Omental fat pad (tissue), 4 donors: Measurements from ENCODE around the gene NBDY. TPM values are rescaled to one million over a fixed set of nuclear protein-coding genes. Genes with fewer than 3 reads are reported as not detected.
A peak's percentile ranks its signal among the peaks of the same experiment; 100 is the strongest.
"Not testable (repeated sequence)": the region's sequence is repeated elsewhere in the genome, so short reads cannot be mapped to it uniquely, and the experiment has no call there.

Experiments used
- ATAC-seq: fragments of 150-250 bp; one replicate; pipeline ENCODE4 v1.9.1; 2016; ENCODE audit warnings: mild to moderate bottlenecking, moderate library complexity; ENCODE audit not compliant: low FRiP score
- DNase-seq: peaks from one replicate; pipeline ENCODE4 v3.0.0-alpha.2; 2019; ENCODE audit warnings: low spot score
- total RNA-seq, 4 donors: library from RNA; depleted of rRNA; stranded (reverse); fragments of >200 nt; gene quantifications; one replicate each; pipeline ENCODE4 v1.1.0, GENCODE V29; 2016
- TF ChIP-seq, protein P1 (sequence below), 3 donors: fragments of 450-650 bp; IDR thresholded peaks; one replicate each; pipeline ENCODE4 v1.5.1; 2016 to 2017; ENCODE audit warnings: antibody characterized with exemption in 3 of 3, mild to moderate bottlenecking in 3 of 3, moderate library complexity in 2 of 3

The NBDY gene
- total RNA-seq, 4 donors from 2014 or later = 7.7 to 12.6 (median 9.4) TPM

DNA sequence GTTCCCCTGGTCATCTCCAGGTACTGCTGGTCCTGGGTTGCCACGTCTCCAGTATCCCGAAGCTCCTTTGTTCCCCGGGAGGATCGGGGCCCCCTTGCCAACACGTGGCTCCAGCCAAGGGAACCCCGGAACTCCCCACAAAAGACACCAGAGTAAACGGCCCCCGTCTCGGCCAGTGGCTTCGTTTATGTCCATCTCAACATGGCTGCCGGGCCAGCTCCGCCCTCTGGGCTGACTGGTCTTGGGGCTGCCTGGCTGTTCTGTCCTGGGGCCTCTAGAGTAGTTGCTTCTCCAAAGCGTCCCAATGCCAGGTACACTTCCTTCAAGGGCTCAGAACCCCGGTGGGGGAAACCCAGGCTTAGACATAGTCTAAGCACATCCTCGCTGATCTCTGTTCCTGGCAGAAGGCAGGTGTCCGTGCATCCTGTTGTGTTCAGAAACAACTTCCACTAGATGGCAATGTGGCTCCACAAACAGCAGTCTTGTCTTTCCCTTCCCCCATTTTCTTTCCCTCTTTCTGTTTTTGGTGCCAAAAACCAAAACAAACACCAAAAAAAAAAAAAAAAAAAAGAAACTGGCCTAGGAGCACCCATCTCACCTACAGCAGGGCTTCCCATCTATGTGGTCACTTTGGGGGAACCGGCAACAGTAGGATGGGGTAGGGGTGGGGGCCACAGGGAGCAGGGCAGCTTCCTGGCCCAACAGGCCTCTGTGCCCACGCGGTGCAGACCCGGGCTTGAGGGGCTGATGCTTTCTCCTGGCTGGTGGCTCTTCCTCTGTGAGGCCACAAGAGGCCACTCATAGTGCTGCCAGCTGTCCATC is 35.3 kb downstream of the NBDY start:
- ATAC-seq (peak; percentile 50), DNase-seq (peak; percentile 36)

DNA sequence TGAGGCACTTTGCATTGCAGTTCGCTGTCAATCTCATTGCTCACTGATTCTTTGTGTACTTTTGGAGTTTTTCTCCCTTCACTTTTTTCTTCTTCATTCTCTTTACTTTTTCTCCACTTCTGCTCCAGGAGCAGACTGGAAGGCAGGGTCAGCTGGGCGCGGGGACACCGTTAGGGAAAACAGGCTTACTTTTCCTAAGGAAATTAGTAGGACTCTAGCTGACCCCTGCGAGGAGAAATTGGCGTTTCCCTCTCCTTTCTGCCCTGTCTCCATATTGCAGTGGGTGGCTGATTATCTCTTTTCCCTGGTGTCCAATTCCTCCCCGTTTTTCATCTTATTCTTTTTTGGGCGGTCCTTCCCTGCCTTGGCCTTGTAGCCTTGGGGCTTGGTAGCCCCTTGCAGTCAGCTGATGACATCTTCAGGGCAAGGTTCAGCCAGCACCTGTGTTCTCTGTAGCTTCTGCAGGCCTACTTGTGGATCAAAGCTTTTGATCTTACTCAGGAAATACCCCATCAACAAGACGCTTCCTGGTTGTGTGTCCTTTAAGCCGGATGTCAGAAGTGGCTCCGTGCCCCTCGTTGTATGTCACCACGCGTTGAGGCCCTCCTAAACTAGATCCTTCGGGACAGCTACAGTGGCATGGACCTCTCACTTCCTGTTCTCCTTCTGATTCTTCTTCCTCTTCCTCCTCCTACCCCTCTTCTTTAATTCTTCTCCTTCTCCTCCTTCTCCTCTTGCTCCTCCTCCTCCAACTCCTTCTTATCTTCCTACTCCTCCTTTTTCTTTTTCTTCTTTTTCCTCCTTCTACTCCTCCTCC is 36.1 kb downstream of the NBDY start:
- ATAC-seq = no peak
- TF ChIP-seq, protein P1, sequence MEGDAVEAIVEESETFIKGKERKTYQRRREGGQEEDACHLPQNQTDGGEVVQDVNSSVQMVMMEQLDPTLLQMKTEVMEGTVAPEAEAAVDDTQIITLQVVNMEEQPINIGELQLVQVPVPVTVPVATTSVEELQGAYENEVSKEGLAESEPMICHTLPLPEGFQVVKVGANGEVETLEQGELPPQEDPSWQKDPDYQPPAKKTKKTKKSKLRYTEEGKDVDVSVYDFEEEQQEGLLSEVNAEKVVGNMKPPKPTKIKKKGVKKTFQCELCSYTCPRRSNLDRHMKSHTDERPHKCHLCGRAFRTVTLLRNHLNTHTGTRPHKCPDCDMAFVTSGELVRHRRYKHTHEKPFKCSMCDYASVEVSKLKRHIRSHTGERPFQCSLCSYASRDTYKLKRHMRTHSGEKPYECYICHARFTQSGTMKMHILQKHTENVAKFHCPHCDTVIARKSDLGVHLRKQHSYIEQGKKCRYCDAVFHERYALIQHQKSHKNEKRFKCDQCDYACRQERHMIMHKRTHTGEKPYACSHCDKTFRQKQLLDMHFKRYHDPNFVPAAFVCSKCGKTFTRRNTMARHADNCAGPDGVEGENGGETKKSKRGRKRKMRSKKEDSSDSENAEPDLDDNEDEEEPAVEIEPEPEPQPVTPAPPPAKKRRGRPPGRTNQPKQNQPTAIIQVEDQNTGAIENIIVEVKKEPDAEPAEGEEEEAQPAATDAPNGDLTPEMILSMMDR (IDR thresholded peaks at IDR 0.05) = no peak
- DNase-seq = no peak

More for the DNA sequence above, 35.3 kb downstream of the NBDY start:
- TF ChIP-seq, protein P1 (IDR thresholded peaks at IDR 0.05) = no peak

DNA sequence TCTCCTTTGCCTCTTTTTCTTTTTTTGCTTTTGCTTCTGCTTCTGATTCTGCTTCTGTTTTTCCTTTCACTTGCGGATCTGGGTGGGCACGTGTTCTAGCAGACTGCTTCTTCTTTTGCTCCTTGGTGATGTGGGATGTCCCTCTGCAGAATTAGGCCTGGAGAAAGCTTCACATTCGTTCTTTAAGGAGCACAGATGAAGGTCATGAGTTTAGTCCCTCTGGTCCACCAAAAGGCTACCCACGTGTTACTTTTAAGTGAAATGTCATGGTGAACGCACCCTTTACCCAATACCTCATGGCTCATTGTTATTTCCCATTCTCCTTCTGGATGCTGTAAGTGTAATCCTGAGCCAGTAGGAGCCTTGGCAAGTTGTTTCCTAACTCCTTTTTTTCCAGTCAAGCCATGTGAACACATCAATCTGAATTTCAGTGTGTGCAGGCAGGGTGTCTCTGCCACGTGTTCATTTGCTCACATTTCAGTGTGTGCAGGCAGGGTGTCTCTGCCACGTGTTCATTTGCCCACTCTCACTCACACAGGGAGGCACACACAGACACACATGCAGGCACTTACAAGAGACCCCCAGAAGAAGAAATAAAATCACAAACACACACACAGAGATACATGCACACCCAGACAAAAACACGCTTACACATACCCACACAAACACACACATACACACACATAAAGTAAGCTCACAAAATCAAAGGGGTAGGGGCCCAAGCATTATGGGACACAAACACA is 36.9 kb downstream of the NBDY start:
- ATAC-seq (no peak), DNase-seq (no peak)
- TF ChIP-seq, protein P1 (IDR thresholded peaks at IDR 0.05) = no peak

DNA sequence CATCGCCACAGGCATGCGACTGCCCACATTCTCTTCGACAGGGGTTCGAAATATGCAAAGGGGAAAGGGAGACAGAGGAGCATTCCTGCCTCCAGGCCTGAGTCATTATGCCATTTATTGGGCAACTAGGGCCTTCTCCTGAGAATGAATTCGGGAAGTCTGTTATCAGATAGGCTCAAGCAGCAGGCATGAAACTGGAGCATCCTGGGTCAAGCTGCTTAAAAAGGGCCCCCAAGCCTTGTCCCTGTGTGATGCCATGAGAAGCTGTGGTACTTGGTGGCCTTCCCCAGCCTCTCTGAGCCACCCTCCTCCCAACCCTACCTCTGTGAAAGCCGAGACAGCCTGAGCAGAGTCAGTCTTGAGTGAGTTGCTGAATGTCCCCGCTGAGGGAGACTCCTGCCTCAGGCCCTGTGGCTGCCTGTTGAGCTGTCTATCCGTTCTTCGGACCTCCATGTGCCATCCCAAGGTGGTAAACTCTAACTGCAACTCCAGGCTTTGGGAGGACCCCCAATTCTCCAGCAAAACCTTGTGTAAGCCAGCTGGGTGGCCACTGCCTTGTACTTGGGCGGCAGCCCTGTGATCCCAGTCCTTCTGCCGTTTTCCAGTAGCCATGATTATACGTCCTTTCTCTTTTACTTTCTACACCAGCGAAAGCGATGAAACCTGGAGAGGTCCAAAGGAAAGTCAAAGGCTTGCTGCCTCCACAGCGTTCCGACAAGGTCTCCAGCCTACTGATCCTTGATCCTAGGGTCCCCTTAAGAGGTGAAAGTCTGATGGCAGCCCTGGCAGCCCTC is 37.7 kb downstream of the NBDY start:
- TF ChIP-seq, protein P1 (IDR thresholded peaks at IDR 0.05) = no peak
- DNase-seq = no peak
- ATAC-seq = no peak

DNA sequence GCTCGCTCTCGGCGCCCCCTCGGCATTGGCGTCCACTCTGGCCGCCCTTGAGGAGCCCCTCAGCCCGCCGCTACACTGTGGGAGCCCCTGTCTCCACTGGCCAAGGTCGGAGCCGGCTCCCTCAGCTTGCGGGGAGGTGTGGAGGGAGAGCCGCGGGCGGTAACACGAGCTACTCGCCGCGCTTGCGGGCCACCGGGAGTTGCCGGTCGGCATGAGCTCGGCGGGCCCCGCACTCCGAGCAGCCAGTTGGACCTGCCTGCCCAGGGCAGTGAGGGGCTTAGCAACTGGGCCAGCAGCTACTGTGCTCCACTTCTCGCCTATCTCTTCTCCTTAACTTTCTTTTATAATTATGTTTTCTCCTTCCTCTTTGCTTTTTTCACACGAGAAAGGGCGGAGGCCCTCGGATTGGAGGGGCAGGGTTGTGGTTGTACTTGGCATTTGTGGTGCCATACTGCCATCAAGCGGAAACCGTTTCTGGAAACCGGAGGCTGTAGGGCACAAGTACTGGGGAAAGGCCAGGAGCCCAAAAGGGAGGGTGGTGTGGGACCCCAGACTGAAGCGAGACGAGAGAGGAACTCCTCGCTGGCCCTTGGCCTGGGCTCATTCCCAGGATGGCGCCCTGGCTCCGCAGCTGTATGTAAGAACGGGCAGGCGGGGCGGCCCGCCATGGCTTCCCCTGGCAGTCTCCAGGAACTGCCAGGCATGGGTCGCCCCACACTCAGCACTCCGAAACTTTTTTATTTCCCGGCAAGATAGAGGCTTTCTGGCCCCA is 38.5 kb downstream of the NBDY start:
- not testable (repeated sequence) for DNase-seq, ATAC-seq

DNA sequence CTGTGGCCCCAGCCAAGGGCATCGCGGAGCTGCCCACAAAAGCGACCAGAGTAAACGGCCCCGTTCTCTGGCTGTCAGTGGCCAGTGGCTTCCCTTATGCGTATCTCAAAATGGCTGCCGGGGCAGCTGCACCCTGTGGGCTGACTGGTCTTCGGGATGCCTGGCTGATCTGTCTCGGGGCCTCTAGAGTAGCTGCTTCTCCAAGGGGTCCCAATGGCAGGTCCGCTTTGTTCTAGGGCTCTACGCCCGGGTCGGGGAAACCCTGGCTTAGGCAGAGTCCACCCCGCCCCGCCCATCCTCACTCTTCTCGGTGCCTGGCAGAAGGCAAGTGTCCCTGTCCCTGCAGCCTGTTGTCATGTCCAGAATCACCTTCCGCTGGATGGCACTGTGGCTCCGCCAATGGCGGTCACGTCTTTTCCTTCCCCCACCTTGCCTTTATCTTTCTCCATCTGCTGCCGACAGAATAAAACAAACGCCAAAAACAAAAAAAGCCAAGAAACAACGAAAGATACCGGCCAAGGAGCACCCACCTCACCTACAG is 39.1 kb downstream of the NBDY start:
- ATAC-seq, DNase-seq: not testable (repeated sequence)

DNA sequence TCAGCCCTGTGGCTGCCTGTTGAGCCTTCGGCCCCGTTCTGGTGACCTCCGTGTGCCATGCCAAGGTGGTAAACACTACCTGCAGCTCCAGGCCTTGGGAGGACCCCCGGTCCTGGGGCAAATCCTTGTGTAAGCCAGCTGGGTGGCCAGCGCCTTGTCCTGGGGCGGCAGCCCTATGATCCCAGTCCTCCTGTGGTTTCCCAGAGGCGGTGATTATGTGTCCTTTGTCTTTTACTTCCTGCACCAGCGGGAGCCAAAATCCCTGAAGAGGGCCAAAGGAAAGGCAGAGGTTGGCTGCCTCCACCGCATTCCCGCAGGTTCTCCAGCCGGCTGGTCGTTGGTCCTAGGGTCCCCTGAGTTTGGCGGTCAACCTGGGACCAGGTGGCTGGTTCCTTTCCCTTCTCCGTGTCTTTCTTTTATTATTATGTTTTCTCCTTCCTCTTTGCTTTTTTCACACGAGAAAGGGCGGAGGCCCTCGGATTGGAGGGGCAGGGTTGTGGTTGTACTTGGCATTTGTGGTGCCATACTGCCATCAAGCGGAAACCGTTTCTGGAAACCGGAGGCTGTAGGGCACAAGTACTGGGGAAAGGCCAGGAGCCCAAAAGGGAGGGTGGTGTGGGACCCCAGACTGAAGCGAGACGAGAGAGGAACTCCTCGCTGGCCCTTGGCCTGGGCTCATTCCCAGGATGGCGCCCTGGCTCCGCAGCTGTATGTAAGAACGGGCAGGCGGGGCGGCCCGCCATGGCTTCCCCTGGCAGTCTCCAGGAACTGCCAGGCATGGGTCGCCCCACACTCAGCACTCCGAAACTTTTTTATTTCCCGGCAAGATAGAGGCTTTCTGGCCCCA is 43.9 kb downstream of the NBDY start:
- DNase-seq = not testable (repeated sequence)

DNA sequence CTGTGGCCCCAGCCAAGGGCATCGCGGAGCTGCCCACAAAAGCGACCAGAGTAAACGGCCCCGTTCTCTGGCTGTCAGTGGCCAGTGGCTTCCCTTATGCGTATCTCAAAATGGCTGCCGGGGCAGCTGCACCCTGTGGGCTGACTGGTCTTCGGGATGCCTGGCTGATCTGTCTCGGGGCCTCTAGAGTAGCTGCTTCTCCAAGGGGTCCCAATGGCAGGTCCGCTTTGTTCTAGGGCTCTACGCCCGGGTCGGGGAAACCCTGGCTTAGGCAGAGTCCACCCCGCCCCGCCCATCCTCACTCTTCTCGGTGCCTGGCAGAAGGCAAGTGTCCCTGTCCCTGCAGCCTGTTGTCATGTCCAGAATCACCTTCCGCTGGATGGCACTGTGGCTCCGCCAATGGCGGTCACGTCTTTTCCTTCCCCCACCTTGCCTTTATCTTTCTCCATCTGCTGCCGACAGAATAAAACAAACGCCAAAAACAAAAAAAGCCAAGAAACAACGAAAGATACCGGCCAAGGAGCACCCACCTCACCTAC is 44.5 kb downstream of the NBDY start:
- not testable (repeated sequence) for DNase-seq
- ATAC-seq = peak; percentile 38

More for the DNA sequence above, 43.9 kb downstream of the NBDY start:
- not testable (repeated sequence) for ATAC-seq

DNA sequence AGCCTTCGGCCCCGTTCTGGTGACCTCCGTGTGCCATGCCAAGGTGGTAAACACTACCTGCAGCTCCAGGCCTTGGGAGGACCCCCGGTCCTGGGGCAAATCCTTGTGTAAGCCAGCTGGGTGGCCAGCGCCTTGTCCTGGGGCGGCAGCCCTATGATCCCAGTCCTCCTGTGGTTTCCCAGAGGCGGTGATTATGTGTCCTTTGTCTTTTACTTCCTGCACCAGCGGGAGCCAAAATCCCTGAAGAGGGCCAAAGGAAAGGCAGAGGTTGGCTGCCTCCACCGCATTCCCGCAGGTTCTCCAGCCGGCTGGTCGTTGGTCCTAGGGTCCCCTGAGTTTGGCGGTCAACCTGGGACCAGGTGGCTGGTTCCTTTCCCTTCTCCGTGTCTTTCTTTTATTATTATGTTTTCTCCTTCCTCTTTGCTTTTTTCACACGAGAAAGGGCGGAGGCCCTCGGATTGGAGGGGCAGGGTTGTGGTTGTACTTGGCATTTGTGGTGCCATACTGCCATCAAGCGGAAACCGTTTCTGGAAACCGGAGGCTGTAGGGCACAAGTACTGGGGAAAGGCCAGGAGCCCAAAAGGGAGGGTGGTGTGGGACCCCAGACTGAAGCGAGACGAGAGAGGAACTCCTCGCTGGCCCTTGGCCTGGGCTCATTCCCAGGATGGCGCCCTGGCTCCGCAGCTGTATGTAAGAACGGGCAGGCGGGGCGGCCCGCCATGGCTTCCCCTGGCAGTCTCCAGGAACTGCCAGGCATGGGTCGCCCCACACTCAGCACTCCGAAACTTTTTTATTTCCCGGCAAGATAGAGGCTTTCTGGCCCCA is 49.3 kb downstream of the NBDY start:
- peak; percentile 26 for ATAC-seq
- not testable (repeated sequence) for DNase-seq
